WTC11 (cell line): ENCODE measurements around the gene F13A1.

Experiments used
- CREM ChIP-seq: sonication (generic); formaldehyde crosslinking; IDR thresholded peaks from 2 replicates; pipeline ENCODE4 v1.8.1; 2022; ENCODE audit warnings: mild to moderate bottlenecking, missing genetic modification reagents, moderate library complexity
- SMAD4 ChIP-seq: sonication (generic); formaldehyde crosslinking; IDR thresholded peaks from 2 replicates; pipeline ENCODE4 v1.8.0; 2022; ENCODE audit warnings: mild to moderate bottlenecking, missing genetic modification reagents
- TEAD4 ChIP-seq: sonication (generic); formaldehyde crosslinking; IDR thresholded peaks from 2 replicates; pipeline ENCODE4 v1.8.0; 2022; ENCODE audit warnings: mild to moderate bottlenecking, missing genetic modification reagents
- TF ChIP-seq, protein P1 (sequence below): sonication (generic); formaldehyde crosslinking; IDR thresholded peaks from 2 replicates; pipeline ENCODE4 v1.8.0; 2022; ENCODE audit warnings: mild to moderate bottlenecking, missing genetic modification reagents
- TF ChIP-seq, protein P2 (sequence below): fragments of 200-600 bp; IDR thresholded peaks from 2 replicates; pipeline ENCODE4 v1.8.0; 2022; ENCODE audit warnings: antibody characterized with exemption
- TF ChIP-seq, protein P3 (sequence below): sonication (generic); formaldehyde crosslinking; IDR thresholded peaks from 2 replicates; pipeline ENCODE4 v1.8.1; 2023; ENCODE audit warnings: mild to moderate bottlenecking, moderate library complexity, missing genetic modification reagents

DNA sequence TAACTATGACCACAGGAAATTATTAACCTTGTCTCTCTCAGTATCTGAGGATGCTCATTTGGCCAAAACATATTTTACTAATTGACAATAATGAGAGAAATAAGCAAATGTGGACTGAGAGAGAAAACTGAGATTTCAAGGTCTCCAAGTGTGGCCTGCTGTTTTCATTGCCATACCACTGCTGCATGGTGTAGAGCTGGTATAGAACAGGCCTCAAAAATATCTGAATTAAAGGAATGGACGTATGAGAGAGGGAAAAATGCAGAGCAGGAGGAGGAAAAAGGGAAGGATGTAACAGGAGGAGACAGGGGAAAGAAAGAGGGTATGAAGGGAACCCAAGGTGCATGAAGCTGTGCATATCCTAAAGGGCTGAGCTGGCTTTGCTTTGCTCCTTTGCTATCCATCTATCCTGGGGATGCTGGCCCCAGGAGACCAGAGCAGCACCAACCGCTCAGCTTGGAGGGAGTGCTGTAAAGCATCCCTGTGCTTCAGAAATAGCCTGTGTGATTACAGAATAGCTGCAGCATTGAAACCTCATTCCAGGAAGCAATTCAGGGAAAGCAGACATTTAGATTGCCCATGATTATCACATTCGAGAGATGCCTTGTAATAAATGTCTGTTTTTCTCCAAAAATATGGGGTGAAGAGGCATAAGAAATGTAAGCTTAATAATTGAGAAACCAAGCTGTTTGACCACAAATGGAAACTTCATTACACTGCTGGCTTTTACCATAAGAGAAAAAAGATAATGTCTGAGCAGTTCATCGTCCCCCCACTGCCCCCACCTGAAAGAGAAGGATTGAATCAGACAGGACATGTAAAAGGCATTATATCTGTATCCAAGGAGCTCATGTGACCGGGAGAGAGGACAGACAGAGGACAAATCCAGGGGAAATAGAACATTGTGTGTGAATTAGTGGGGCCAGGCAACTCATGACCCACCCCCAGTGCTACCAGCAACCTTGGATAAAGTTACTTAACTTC lies 80.6 kb downstream of the F13A1 start:
- TF ChIP-seq, protein P1, sequence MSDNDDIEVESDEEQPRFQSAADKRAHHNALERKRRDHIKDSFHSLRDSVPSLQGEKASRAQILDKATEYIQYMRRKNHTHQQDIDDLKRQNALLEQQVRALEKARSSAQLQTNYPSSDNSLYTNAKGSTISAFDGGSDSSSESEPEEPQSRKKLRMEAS (CRISPR knock-in tag), result no peak
- TF ChIP-seq CREM (CRISPR knock-in tag) (no peak), SMAD4 (CRISPR knock-in tag) (no peak), TEAD4 (no peak)
- TF ChIP-seq, protein P2, sequence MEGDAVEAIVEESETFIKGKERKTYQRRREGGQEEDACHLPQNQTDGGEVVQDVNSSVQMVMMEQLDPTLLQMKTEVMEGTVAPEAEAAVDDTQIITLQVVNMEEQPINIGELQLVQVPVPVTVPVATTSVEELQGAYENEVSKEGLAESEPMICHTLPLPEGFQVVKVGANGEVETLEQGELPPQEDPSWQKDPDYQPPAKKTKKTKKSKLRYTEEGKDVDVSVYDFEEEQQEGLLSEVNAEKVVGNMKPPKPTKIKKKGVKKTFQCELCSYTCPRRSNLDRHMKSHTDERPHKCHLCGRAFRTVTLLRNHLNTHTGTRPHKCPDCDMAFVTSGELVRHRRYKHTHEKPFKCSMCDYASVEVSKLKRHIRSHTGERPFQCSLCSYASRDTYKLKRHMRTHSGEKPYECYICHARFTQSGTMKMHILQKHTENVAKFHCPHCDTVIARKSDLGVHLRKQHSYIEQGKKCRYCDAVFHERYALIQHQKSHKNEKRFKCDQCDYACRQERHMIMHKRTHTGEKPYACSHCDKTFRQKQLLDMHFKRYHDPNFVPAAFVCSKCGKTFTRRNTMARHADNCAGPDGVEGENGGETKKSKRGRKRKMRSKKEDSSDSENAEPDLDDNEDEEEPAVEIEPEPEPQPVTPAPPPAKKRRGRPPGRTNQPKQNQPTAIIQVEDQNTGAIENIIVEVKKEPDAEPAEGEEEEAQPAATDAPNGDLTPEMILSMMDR, result no peak
- TF ChIP-seq, protein P3, sequence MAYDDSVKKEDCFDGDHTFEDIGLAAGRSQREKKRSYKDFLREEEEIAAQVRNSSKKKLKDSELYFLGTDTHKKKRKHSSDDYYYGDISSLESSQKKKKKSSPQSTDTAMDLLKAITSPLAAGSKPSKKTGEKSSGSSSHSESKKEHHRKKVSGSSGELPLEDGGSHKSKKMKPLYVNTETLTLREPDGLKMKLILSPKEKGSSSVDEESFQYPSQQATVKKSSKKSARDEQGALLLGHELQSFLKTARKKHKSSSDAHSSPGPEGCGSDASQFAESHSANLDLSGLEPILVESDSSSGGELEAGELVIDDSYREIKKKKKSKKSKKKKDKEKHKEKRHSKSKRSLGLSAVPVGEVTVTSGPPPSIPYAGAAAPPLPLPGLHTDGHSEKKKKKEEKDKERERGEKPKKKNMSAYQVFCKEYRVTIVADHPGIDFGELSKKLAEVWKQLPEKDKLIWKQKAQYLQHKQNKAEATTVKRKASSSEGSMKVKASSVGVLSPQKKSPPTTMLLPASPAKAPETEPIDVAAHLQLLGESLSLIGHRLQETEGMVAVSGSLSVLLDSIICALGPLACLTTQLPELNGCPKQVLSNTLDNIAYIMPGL, result no peak
